Measurements from ENCODE around the gene KRTAP10-6. TPM values are rescaled to one million over a fixed set of nuclear protein-coding genes. Genes with fewer than 3 reads are reported as not detected.
A peak's percentile ranks its signal among the peaks of the same experiment; 100 is the strongest.

Gene KRTAP10-6
- polyA plus RNA-seq, 2 of the 4 experiments (the other 2 are of a cell fraction), result not detected

GRCh38 chr21:44596068-44596725 is 3.9 kb upstream of the KRTAP10-6 start:
- FAIRE-seq (no peak), DNase-seq (ENCODE audit: low read depth in 1 of 2, low spot score in 1 of 2) (no peak), ATAC-seq (peak; percentile 19 to 37; a peak in 2 of 6 replicates)
- POLR2A ChIA-PET, result no interaction called here
- 68% methylated on average over 5 of the region's 9 CpGs for WGBS (ENCODE audit: missing lambda C conversion rate)
- Histone ChIP-seq H3K4me3 (no peak overlapping the region), H3K27ac (no peak overlapping the region), H3K9me3 (no peaks in the 10 kb centered on the region), H3K4me2 (no peak overlapping the region), H3K4me1 (no peaks in the 10 kb centered on the region)
- CTCF ChIA-PET, result no interaction called here
- TF ChIP-seq RARB (CRISPR knock-in tag; IDR thresholded peaks at IDR 0.05) (no peak), HDAC2 (IDR thresholded peaks at IDR 0.05) (no peak), JUNB (IDR thresholded peaks at IDR 0.05) (no peak), CHD2 (IDR thresholded peaks at IDR 0.05; ENCODE audit: low read length, partially characterized antibody) (no peak), SREBF2 (IDR thresholded peaks at IDR 0.05) (no peak), ZSCAN20 (CRISPR knock-in tag; IDR thresholded peaks at IDR 0.05) (no peak), CEBPB (IDR thresholded peaks at IDR 0.05) (no peak), TP53 (CRISPR knock-in tag; IDR thresholded peaks at IDR 0.05) (no peak), GATA3 (IDR thresholded peaks at IDR 0.05; ENCODE audit: borderline replicate concordance) (no peak), MAZ (IDR thresholded peaks at IDR 0.05; ENCODE audit: borderline replicate concordance, low read depth, low read length) (no peak), POLR2AphosphoS2 (conservative IDR thresholded peaks at IDR 0.05; ENCODE audit: low read length) (no peak)
- TF ChIP-seq, protein P1, sequence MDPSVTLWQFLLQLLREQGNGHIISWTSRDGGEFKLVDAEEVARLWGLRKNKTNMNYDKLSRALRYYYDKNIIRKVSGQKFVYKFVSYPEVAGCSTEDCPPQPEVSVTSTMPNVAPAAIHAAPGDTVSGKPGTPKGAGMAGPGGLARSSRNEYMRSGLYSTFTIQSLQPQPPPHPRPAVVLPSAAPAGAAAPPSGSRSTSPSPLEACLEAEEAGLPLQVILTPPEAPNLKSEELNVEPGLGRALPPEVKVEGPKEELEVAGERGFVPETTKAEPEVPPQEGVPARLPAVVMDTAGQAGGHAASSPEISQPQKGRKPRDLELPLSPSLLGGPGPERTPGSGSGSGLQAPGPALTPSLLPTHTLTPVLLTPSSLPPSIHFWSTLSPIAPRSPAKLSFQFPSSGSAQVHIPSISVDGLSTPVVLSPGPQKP (IDR thresholded peaks at IDR 0.05; ENCODE audit: low read depth, low read length), result no peak

DNA sequence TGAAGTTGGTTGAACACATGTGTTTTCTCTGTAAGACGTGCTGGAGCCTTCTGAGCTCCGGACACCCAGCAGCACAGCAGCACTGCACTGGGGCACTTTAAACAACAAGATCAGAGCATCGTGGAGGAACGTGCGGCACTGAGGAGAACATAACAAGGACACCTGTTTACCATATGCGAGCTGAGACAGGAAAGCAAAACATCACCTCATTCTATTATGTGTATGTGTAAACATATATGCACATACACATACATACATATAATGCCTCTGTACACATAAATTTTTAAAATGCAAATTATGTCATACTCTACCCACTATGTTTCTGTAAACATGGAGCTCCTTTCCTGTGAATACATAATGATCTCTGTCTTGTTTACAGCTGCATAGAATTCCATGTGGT is 3.2 kb upstream of the KRTAP10-6 start:
- no peak for FAIRE-seq

DNA sequence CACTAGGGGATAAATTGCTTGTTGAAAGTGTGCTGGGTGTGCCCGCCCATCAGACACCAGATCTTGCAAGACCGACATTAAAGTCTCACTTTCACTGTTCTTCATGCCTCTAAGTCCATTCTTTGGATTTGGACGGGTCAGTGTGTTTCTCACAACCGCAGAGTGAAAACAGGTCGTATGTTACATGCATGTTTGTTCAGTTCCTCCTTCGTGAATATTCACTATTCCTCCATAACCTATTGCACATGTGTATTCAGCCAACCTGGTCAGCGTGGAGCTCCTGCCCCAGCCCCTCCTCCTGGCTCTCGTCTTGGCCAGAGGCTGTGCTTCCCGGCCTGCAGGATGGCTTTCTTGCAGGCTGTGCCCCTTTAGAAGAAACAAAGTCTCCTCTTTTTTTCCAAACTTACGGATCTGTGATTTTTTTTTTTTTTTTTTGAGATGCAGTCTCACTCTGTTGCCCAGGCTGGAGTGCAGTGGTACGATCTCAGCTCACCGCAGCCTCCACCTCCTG is 2.2 kb upstream of the KRTAP10-6 start:
- Histone ChIP-seq H3K4me2 (no peak overlapping the region), H3K9me3 (no peaks in the 10 kb centered on the region), H3K4me3 (no peak overlapping the region), H3K27ac (no peak overlapping the region), H3K4me1 (no peaks in the 10 kb centered on the region)
- 57% methylated on average over 12 of the region's 12 CpGs for WGBS (ENCODE audit: missing lambda C conversion rate)
- DNase-seq (ENCODE audit: low read depth in 1 of 2, low spot score in 1 of 2) (no peak), ATAC-seq (no peak), FAIRE-seq (no peak)
- ChIA-PET POLR2A (no interaction called here), CTCF (interaction anchor here (0.8 kb wide), 1 partner anchor 10 kb away, joined by 3 read pairs; no protein-coding TSS in a partner anchor)
- no peak for TF ChIP-seq HEYL (CRISPR knock-in tag; IDR thresholded peaks at IDR 0.05)
- TF ChIP-seq POLR2A (IDR thresholded peaks at IDR 0.05; ENCODE audit: low read length), result no peak
- TF ChIP-seq ZFP36 (IDR thresholded peaks at IDR 0.05; ENCODE audit: borderline replicate concordance, partially characterized antibody), result no peak
- TF ChIP-seq HOXA7 (CRISPR knock-in tag; IDR thresholded peaks at IDR 0.05), result no peak
- TF ChIP-seq HOXB5 (CRISPR knock-in tag; IDR thresholded peaks at IDR 0.05), result no peak
- TF ChIP-seq JUN (IDR thresholded peaks at IDR 0.05), result no peak
- no peak for TF ChIP-seq NPAS2 (CRISPR knock-in tag; IDR thresholded peaks at IDR 0.05; ENCODE audit: borderline replicate concordance)
- TF ChIP-seq, protein P2, sequence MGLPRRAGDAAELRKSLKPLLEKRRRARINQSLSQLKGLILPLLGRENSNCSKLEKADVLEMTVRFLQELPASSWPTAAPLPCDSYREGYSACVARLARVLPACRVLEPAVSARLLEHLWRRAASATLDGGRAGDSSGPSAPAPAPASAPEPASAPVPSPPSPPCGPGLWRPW (IDR thresholded peaks at IDR 0.05), result no peak
- TF ChIP-seq MAFK (IDR thresholded peaks at IDR 0.05; ENCODE audit: partially characterized antibody), result no peak
- TF ChIP-seq MAZ (IDR thresholded peaks at IDR 0.05; ENCODE audit: borderline replicate concordance, low read depth, low read length), result no peak
- no peak for TF ChIP-seq CEBPB (IDR thresholded peaks at IDR 0.05)
- no peak for TF ChIP-seq BCL3 (IDR thresholded peaks at IDR 0.05)
- no peak for TF ChIP-seq TP53 (CRISPR knock-in tag; IDR thresholded peaks at IDR 0.05)
- no peak for TF ChIP-seq MYC (IDR thresholded peaks at IDR 0.05; ENCODE audit: borderline replicate concordance, low read length)
- no peak for TF ChIP-seq JUNB (IDR thresholded peaks at IDR 0.05)
- TF ChIP-seq, protein P3, sequence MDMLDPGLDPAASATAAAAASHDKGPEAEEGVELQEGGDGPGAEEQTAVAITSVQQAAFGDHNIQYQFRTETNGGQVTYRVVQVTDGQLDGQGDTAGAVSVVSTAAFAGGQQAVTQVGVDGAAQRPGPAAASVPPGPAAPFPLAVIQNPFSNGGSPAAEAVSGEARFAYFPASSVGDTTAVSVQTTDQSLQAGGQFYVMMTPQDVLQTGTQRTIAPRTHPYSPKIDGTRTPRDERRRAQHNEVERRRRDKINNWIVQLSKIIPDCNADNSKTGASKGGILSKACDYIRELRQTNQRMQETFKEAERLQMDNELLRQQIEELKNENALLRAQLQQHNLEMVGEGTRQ (IDR thresholded peaks at IDR 0.05), result no peak
- TF ChIP-seq BHLHE40 (IDR thresholded peaks at IDR 0.05; ENCODE audit: low read depth, low read length), result no peak

More for the DNA sequence above, 3.2 kb upstream of the KRTAP10-6 start:
- WGBS (ENCODE audit: missing lambda C conversion rate), result 77% methylated on average over 4 of the region's 6 CpGs
- Histone ChIP-seq H3K4me1 (no peaks in the 10 kb centered on the region), H3K27ac (no peak overlapping the region), H3K9me3 (no peaks in the 10 kb centered on the region), H3K4me2 (no peak overlapping the region), H3K4me3 (no peak overlapping the region)
- ChIA-PET POLR2A (no interaction called here), CTCF (no interaction called here)
- DNase-seq (ENCODE audit: low read depth in 1 of 2, low spot score in 1 of 2) (no peak), ATAC-seq (no peak)
- TF ChIP-seq FOXS1 (CRISPR knock-in tag; IDR thresholded peaks at IDR 0.05) (no peak), MYC (IDR thresholded peaks at IDR 0.05; ENCODE audit: borderline replicate concordance, low read length) (no peak), ZNF302 (CRISPR knock-in tag; IDR thresholded peaks at IDR 0.05) (no peak), EHF (CRISPR knock-in tag; IDR thresholded peaks at IDR 0.05) (no peak), HDAC2 (IDR thresholded peaks at IDR 0.05) (no peak), EHMT2 (IDR thresholded peaks at IDR 0.05; ENCODE audit: low read depth) (no peak)
- TF ChIP-seq, protein P1 (IDR thresholded peaks at IDR 0.05; ENCODE audit: low read depth, low read length), result no peak
